ENCODE measurements around the gene MTA1. TPM values are rescaled to one million over a fixed set of nuclear protein-coding genes. Genes with fewer than 3 reads are reported as not detected.

Gene MTA1
- total and polyA plus RNA-seq, 2 donors from 2014 or later, result 30.4 to 112 TPM

DNA sequence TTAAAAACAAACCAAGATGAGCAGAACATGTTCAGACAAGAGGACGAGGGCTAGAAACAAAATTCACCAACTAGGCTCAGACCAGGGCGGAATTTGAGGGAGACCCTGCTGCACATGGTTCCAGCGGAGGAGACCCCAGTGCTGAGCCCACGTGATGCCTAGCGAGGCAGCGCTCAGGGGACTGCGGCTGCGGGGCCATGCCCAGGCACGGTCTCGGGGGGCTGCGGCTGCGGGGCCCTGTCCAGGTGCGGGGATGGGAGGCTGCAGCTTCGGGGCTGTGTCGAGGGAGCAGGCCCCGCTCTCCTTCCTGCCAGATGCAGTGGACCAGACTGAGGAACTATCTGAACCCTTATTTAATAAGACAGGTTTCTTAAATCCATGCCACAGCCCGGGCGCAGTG, 42.3 kb downstream of the MTA1 start:
- H3K4me3 ChIP-seq (ENCODE audit: low read length in 3 of 3), result no peak overlapping the region
- TF ChIP-seq, protein P1, sequence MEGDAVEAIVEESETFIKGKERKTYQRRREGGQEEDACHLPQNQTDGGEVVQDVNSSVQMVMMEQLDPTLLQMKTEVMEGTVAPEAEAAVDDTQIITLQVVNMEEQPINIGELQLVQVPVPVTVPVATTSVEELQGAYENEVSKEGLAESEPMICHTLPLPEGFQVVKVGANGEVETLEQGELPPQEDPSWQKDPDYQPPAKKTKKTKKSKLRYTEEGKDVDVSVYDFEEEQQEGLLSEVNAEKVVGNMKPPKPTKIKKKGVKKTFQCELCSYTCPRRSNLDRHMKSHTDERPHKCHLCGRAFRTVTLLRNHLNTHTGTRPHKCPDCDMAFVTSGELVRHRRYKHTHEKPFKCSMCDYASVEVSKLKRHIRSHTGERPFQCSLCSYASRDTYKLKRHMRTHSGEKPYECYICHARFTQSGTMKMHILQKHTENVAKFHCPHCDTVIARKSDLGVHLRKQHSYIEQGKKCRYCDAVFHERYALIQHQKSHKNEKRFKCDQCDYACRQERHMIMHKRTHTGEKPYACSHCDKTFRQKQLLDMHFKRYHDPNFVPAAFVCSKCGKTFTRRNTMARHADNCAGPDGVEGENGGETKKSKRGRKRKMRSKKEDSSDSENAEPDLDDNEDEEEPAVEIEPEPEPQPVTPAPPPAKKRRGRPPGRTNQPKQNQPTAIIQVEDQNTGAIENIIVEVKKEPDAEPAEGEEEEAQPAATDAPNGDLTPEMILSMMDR (IDR thresholded peaks at IDR 0.05; ENCODE audit: borderline replicate concordance, extremely low read depth, insufficient read depth), result no peak
- no peaks in the 10 kb centered on the region for H3K4me1 ChIP-seq (ENCODE audit: control insufficient read depth in 2 of 3, insufficient read depth in 2 of 3, low read depth in 1 of 3, low read length in 3 of 3)
- FAIRE-seq (no peak), DNase-seq (no peak)
- H3K27ac ChIP-seq (ENCODE audit: low read depth in 2 of 2, low read length in 2 of 2), result no peak overlapping the region
- no peak overlapping the region for H3K9ac ChIP-seq (ENCODE audit: low read length in 3 of 3)
- intact Hi-C loops (cut with DNase I), result no loop called here
- H3K9me3 ChIP-seq (ENCODE audit: control insufficient read depth in 2 of 3, insufficient read depth in 1 of 3, low read length in 3 of 3), result no peaks in the 10 kb centered on the region
- H3K36me3 ChIP-seq (ENCODE audit: control insufficient read depth in 2 of 3, insufficient read depth in 3 of 3, low read length in 3 of 3), result peaks cover 0 to 7% (median 2%) of the 10 kb centered on the region in 3 donors
- no peaks in the 10 kb centered on the region for H3K27me3 ChIP-seq (ENCODE audit: control insufficient read depth, insufficient read depth, low read length)

DNA sequence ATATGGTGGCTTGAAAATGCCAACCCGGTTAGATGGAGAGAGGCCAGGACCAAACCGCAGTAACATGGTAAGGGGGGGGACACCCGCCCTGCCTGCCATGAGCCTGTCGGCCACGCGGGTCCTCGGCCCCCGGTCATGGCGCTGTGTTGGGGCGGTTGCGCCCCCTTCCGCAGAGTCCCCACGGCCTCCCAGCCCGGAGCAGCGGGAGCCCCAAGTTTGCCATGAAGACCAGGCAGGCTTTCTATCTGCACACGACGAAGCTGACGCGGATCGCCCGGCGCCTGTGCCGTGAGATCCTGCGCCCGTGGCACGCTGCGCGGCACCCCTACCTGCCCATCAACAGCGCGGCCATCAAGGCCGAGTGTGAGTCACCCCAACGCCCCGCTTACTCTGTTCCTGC, 44.9 kb downstream of the MTA1 start:
- no peak overlapping the region for H3K9ac ChIP-seq (ENCODE audit: low read length in 3 of 3)
- no peak overlapping the region for H3K27ac ChIP-seq (ENCODE audit: low read depth in 2 of 2, low read length in 2 of 2)
- no peak overlapping the region for H3K4me3 ChIP-seq (ENCODE audit: low read length in 3 of 3)
- TF ChIP-seq, protein P1 (IDR thresholded peaks at IDR 0.05; ENCODE audit: borderline replicate concordance, extremely low read depth, insufficient read depth), result no peak
- intact Hi-C loops (cut with DNase I), result no loop called here
- no peaks in the 10 kb centered on the region for H3K9me3 ChIP-seq (ENCODE audit: control insufficient read depth in 2 of 3, insufficient read depth in 1 of 3, low read length in 3 of 3)
- H3K27me3 ChIP-seq (ENCODE audit: control insufficient read depth, insufficient read depth, low read length), result no peaks in the 10 kb centered on the region
- FAIRE-seq (no peak), DNase-seq (no peak)
- peaks cover 0 to 10% (median 3%) of the 10 kb centered on the region in 3 donors for H3K4me1 ChIP-seq (ENCODE audit: control insufficient read depth in 2 of 3, insufficient read depth in 2 of 3, low read depth in 1 of 3, low read length in 3 of 3)
- peaks cover 0 to 7% (median 2%) of the 10 kb centered on the region in 3 donors for H3K36me3 ChIP-seq (ENCODE audit: control insufficient read depth in 2 of 3, insufficient read depth in 3 of 3, low read length in 3 of 3)

- H3K4me1 ChIP-seq (ENCODE audit: control insufficient read depth in 2 of 3, insufficient read depth in 2 of 3, low read depth in 1 of 3, low read length in 3 of 3), result peaks cover 0 to 10% (median 3%) of the 10 kb centered on the region in 3 donors
- TF ChIP-seq, protein P1 (IDR thresholded peaks at IDR 0.05; ENCODE audit: borderline replicate concordance, extremely low read depth, insufficient read depth), result no peak
- no peak overlapping the region for H3K27ac ChIP-seq (ENCODE audit: low read depth in 2 of 2, low read length in 2 of 2)
- no peak overlapping the region for H3K4me3 ChIP-seq (ENCODE audit: low read length in 3 of 3)
- intact Hi-C loops (cut with DNase I), result no loop called here
- FAIRE-seq, result no peak
- H3K27me3 ChIP-seq (ENCODE audit: control insufficient read depth, insufficient read depth, low read length), result no peaks in the 10 kb centered on the region
- peaks cover 0 to 7% (median 2%) of the 10 kb centered on the region in 3 donors for H3K36me3 ChIP-seq (ENCODE audit: control insufficient read depth in 2 of 3, insufficient read depth in 3 of 3, low read length in 3 of 3)
- no peak for DNase-seq
- no peak overlapping the region for H3K9ac ChIP-seq (ENCODE audit: low read length in 3 of 3)
- H3K9me3 ChIP-seq (ENCODE audit: control insufficient read depth in 2 of 3, insufficient read depth in 1 of 3, low read length in 3 of 3), result no peaks in the 10 kb centered on the region
Measured at GRCh38 chr14:105465209-105466031, 45.8 kb downstream of the MTA1 start.
